Raji (cell line): ENCODE results near the gene CMTM7.

Source experiments
- POLR2A ChIP-seq: IDR thresholded peaks from 2 replicates; pipeline ENCODE4 v1.6.1; 2011; ENCODE audit warnings: low read depth, low read length, control low read depth; ENCODE audit not compliant: insufficient read depth

The CMTM7 gene

DNA sequence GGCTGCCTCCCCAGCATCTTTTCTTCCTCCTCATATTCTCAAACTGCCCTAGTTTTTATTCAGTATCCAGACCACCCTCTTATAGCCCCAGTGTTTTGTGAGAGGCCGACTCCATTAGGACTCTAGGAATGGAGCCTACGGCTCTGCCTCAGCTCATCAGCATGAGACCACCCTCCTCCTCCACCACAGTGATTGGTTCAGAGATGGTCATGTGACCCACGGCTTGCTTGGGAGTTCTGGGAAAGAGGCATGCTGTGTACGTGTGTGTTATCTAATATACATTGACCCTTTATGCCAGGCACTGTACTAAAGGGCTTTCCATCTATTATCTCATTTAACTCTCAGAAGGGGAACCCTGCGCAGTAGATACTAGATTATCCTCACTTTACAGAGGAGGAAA lies 17.8 kb upstream of the CMTM7 start:
- no peak for TF ChIP-seq POLR2A

DNA sequence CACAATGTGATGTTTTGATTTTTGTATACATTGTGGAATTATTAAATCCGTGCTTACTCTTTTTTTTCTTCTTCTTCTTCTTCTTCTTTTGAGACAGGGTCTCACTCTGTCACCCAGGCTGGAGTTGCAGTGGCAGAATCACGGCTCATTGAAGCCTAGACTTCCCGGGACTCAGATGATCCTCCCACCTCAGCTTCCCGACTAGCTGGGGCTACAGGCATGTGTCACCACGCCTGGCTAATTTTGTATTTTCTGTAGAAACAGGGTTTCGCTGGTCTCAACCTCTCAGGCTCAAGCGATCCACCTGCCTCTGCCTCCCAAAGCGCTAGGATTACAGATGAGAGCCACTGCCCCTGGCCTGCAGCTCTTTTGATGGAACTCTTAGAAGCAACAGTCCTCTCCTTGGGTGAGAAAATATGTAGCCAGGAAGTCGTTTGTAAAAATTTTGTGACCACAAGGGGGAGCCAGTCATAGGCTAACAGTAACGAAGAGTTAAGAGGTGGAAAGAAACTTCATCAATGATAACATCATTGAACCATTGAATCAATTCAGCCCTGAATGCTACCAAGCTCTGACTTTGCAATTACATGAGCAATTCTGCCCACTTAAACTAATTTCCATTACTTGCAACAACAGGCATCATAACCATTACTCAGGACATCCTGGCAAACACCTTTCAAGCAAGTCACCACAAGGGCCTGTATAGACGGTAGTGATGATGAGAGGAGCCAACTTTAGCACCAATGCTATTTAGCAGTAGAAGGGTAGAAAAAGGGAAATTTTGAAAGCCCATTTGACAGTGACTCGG lies 16.7 kb upstream of the CMTM7 start:
- no peak for TF ChIP-seq POLR2A

DNA sequence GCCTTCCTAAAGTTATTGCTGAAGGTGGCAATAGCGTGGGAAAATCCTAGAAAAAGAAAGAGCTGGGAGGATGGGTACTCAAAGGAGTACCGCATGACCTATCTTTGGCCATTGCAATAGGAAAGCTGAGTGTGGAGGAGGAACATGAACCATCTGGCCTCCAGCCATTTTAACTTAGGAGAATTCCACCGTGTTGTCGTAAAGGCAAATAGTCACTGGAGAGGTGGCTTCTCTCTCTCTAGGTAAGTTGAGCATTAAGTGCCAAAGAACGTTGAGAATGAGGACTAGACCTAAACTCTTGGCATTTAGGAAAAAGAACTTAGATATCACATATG lies 16.1 kb upstream of the CMTM7 start:
- no peak for TF ChIP-seq POLR2A

DNA sequence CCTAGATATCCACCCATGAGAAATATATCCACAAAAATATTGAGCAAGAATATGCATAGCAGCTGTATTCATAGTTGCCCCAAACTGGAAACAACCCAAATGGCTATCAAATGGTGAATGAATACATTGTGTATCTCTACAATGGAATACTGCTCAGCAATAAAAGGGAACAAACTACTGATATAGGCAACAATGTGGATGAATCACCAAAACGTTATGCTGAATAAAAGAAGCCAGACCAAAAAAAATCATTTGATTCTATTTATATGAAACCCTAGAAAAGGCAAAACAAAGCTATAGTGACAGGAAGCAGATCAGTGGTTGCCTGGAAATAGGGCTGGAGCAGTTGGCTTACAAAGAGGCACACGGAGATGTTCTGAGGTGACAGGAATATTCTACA lies 15.5 kb upstream of the CMTM7 start:
- no peak for TF ChIP-seq POLR2A

DNA sequence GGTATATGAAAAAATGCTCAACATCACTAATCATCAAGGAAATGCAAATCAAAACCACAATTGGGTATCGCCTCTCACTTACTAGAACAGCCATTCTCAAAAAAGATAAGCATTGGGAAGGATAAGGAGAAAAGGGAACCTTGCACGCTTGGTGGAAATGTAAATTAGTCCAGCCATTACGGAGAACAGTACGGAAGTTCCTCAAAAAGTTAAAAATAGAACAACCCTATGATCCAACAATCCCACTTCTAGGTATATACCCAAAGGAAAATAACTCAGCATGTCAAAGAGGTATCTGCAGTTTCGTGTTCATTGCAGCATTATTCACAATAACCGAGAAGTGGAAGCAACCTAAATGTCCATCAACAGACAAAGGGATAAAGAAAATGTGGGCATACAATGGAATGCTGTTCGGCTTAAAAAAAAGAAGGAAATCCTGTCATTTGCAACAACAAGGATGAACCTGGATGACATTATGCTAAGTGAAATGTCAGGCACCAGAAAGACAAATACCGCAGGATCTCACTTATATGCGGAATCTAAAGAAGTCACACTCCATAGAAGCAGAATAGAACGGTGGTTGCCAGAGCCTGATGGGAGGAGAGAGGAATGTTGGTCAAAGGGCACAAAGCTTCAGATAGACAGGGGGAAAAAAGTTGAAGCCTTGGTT lies 11.7 kb upstream of the CMTM7 start:
- no peak for TF ChIP-seq POLR2A

DNA sequence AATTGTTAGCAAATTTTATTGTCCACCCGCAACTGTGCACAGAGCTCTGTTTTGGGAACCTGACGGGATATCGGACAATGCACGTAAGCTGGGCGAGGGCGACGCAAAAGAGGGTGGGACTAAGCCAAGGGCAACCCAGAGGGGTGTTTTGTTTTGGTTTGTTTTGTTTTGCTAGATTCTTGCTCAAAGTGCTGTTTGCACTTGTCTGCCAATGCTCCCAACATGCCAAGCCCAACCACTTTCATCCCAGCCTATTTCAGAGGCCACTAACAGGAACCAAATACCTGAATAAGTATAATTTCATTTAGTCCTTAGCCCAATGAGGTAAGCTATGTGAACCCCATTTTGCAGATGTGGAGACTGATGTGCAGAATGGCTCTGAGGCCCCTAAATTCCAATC lies 9.7 kb upstream of the CMTM7 start:
- no peak for TF ChIP-seq POLR2A

DNA sequence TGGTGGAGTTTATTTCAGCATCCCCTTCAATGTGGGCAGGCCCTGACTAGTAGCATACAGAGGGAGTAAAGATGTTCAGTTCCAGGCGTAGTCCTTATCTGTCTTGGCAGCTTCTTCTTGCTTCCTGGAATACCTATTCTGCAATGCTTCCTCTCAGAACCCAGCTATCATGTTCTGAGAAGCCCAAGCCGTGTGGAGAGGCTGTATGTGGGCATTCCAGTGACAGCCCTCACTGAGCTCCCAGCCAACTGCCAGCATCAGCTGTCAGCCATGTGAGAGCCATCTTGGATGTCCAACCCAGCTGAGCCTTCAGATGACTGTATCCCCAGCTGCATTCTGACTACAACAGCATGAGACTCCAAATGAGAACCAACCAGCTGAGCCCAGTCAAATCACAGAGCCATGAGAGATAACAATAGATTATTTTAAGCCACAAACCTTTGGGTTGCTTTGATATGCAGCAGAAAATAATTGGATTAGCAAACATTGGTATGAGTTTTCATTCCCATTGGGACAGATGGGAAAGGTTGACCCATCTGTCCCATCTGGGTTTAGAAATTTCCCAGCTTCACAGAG lies 8.4 kb upstream of the CMTM7 start:
- no peak for TF ChIP-seq POLR2A

DNA sequence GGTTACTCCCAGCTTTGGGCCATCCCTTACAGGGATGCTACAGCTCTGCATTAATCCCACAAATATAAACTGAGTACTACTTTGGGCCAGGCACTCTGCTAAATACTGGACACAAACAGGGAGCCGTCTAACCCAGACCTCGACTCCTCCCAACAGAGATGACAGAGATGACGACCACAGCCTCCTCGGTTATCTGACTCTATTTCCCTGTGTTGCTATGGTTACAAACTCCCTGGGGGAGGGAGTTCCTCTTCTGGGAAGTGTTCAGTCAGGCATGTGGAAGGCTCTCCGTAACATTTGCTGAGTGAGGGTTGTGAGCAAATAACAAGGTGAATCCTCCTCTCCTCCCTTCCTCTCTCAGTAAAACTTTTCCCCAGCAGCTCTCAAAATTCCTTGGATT lies 6.7 kb upstream of the CMTM7 start:
- no peak for TF ChIP-seq POLR2A

DNA sequence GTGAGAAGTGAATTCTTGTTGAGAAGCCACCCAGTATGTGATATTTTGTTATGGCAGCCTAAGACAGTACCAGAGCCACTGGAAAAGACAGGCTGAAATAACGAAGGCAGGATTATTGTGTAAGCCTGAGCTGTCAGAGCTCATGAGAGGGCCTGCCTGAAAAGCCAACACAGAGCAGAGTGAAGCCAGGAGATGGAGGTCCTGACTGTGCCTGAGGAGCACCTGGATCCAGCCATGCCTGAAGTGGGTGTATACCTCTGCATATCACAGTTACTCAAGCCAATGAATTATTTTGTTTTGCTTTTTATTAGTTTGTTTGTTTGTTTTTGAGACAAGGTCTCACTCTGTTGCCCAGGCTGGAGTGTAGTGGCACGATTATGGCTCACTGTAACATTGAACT lies 4.1 kb upstream of the CMTM7 start:
- no peak for TF ChIP-seq POLR2A

DNA sequence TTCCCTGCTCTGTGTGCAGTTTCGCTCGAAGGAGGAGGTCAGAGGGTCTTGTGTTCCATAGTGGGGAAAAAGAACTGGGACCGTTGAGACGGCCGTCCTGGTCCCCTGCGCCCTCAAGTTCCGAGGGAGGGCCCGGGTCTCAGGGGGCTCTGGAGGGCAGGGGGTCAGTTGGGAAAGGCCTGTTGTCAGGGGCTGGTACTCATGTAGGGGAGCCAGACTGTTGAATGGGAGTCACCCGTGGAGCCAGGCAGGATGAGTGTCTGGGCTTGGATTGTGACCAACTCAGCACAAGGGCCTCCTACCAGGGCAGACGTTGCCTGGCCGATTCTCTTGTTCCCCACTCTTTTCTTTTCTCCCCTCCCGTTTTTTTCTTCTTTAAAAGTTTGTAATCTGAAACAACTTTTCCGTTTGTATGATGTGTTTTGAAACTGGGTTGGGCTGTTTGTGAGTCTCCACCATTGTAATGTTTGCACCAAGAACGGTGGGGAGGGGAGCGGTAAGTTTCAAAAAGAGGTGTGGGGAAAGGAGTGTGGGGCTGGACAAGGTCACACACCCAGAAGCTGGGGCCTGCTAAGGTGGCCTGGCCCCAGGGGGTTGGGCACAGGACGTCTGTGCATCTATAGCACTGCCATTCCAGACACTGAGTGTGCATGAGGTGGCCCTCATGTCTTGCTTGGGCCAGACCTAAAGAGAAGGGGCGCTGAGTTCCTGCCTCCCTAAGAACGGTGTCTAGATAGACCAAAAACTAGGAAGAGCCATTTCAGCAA lies 1.1 kb downstream of the CMTM7 start:
- TF ChIP-seq POLR2A: no peak

DNA sequence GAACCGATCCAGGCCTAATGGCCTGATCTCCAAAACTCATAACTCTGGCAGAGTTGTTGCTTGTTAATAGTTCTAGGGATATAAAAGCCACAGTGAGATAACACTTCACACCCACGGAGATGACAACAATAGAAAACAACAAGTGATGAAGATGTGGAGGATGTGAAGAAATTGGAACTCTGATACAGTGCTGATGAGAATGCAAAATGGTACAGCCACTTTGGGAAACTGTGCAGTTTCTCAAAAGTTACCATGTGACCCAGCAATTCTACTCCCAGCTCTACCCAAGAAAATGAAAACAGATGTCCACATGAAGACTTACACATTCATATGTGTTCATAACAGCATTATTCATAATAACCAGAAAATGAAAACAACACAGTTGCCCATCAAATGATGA lies 3.8 kb downstream of the CMTM7 start:
- TF ChIP-seq POLR2A: no peak

DNA sequence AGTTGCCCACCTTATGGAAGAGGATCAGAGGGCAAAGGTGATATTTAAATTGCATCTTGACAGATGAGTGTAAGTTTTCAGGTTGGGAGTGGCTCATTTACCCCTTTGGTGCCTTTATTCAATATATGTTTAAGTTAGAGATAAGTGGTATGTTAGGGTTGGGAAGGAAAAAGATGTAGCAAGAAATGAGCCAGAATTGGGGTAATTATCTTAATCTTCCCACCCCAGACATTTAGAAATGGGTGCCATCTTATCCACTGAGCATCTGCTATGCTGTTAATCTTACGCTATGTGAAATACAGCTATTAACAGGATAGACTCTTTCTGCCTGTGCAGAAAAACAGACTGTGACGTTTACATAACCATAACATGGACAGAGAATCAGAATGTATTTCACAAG lies 6.3 kb downstream of the CMTM7 start:
- no peak for TF ChIP-seq POLR2A

DNA sequence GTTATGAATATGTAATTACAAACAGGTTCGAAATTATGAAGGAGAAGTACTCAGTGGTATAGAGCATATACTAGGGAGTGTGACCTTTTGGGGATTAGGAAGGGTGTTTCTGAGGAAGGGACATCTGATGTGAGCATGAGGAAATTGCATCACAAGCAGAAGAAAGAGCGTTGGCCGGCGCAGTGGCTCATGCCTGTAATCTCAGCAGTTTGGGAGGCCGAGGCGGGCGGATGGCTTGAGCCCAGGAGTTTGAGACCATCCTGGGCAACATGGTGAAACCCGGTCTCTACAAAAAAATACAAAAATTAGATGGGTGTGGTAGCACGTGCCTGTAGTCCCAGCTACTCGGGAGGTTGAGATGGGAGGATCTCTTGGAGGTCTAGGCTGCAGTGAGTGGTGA lies 6.9 kb downstream of the CMTM7 start:
- no peak for TF ChIP-seq POLR2A

DNA sequence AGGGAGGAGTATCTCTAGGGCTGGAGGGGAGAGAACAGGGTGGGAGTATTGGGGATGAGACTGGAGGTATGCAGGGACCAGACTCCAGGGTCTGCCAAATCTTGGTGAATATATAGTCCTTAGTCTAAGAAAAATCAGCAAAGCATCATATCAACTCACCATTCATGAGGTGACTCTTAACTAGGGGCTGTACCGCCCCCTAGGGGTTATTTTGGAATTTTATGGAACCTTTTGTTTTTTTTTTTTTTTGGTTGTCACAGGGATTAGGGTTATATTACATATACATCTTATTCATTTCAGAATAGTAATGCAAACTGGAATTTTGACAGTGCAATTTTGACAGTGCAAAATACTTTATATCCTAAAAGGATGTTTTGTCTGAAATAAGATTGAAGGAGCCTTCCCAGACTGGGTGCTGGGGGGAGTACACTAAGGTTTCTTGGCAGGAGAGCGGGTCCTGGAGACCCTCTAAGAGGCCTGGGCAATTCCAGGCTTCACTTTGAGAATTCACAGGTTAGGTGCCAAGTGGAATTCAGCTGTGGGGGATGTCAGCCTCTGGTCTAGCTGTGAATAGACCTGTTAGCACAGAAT lies 7.5 kb downstream of the CMTM7 start:
- no peak for TF ChIP-seq POLR2A

DNA sequence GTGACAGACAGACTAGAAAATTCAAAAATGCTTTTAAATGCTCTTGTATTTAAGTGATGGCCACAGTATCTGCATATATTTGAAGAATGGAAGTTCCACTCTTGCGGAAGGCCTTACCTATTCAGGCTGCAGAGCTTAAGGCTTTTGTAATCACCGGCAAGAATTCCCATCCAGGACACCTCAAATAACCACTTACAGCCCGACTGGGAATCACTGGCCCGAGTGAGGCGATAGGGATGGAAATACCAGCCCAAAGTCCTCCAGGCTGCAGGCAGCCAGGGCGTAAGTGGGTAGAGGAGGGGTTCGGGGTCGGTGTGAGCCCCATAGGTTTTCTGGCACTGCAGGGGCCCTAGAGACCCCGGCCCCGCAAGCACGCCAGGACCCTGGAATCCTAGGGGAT lies 9.5 kb downstream of the CMTM7 start:
- no peak for TF ChIP-seq POLR2A
